H9 (cell line): Measurements from ENCODE around the gene CYTH4. TPM values are rescaled to one million over a fixed set of nuclear protein-coding genes. Genes with fewer than 3 reads are reported as not detected.

Experiments used
- DNase-seq: peaks from one replicate; pipeline ENCODE4 v3.0.0-alpha.2; 2017
- H2AFZ ChIP-seq: one replicate; pipeline ENCODE4 v1.6.1; 2013; ENCODE audit warnings: mild to moderate bottlenecking, low read length, control low read depth, moderate library complexity
- H2AK5ac ChIP-seq: 2 replicates; pipeline ENCODE4 v1.6.1; 2013; ENCODE audit warnings: low read length, control low read depth, mixed read lengths; ENCODE audit not compliant: insufficient read length
- H2BK120ac ChIP-seq: one replicate; pipeline ENCODE4 v1.6.1; 2013; ENCODE audit warnings: low read depth, mild to moderate bottlenecking, low read length, control low read depth, inconsistent platforms; ENCODE audit not compliant: poor library complexity, severe bottlenecking
- H2BK12ac ChIP-seq: 2 replicates; pipeline ENCODE4 v1.6.1; 2013; ENCODE audit warnings: low read length, control low read depth, mixed read lengths, low read depth; ENCODE audit not compliant: insufficient read length
- H2BK15ac ChIP-seq: 2 replicates; pipeline ENCODE4 v1.6.1; 2013; ENCODE audit warnings: low read depth, low read length, control low read depth
- H2BK20ac ChIP-seq: one replicate; pipeline ENCODE4 v1.6.1; 2013; ENCODE audit warnings: low read depth, mild to moderate bottlenecking, low read length, control low read depth, inconsistent platforms; ENCODE audit not compliant: poor library complexity, severe bottlenecking
- H2BK5ac ChIP-seq: 2 replicates; pipeline ENCODE4 v1.6.1; 2013; ENCODE audit warnings: low read length, control low read depth, mixed read lengths; ENCODE audit not compliant: insufficient read length
- H3K14ac ChIP-seq: 2 replicates; pipeline ENCODE4 v1.6.1; 2013; ENCODE audit warnings: low read length, control low read depth; ENCODE audit not compliant: insufficient read depth
- H3K18ac ChIP-seq: 2 replicates; pipeline ENCODE4 v1.6.1; 2013; ENCODE audit warnings: low read depth, mild to moderate bottlenecking, mixed read lengths, low read length, control low read depth; ENCODE audit not compliant: insufficient read length
- H3K23ac ChIP-seq: 2 replicates; pipeline ENCODE4 v1.6.1; 2013; ENCODE audit warnings: low read length, control low read depth, mixed read lengths, low read depth; ENCODE audit not compliant: insufficient read length
- H3K23me2 ChIP-seq: 2 replicates; pipeline ENCODE4 v1.6.1; 2013; ENCODE audit warnings: low read depth, mild to moderate bottlenecking, mixed read lengths, low read length, control low read depth; ENCODE audit not compliant: insufficient read length, poor library complexity, severe bottlenecking
- H3K27ac ChIP-seq: 2 replicates; pipeline ENCODE4 v1.5.1; 2013; ENCODE audit warnings: low read length, control low read depth, mixed read lengths, low read depth; ENCODE audit not compliant: insufficient read length
- H3K27me3 ChIP-seq: 2 replicates; pipeline ENCODE4 v1.6.1; 2013; ENCODE audit warnings: low read length, control low read depth, inconsistent platforms; ENCODE audit not compliant: insufficient read depth
- H3K4ac ChIP-seq: 2 replicates; pipeline ENCODE4 v1.6.1; 2013; ENCODE audit warnings: low read depth, mild to moderate bottlenecking, control low read depth, inconsistent platforms, low read length, moderate library complexity
- H3K4me1 ChIP-seq: 2 replicates; pipeline ENCODE4 v1.6.1; 2013; ENCODE audit warnings: low read length, control low read depth, inconsistent platforms; ENCODE audit not compliant: insufficient read depth
- H3K4me2 ChIP-seq: 2 replicates; pipeline ENCODE4 v1.6.1; 2013; ENCODE audit warnings: low read length, control low read depth, mixed read lengths; ENCODE audit not compliant: insufficient read length, insufficient read depth
- H3K56ac ChIP-seq: 2 replicates; pipeline ENCODE4 v1.6.1; 2013; ENCODE audit warnings: low read depth, mild to moderate bottlenecking, mixed read lengths, low read length, control low read depth; ENCODE audit not compliant: insufficient read length
- H3K79me1 ChIP-seq: 2 replicates; pipeline ENCODE4 v1.6.1; 2013; ENCODE audit warnings: low read depth, mild to moderate bottlenecking, moderate library complexity, low read length, control low read depth, inconsistent platforms; ENCODE audit not compliant: insufficient read depth, poor library complexity, severe bottlenecking
- H3K79me2 ChIP-seq: 2 replicates; pipeline ENCODE4 v1.6.1; 2013; ENCODE audit warnings: low read length, control low read depth, inconsistent platforms; ENCODE audit not compliant: insufficient read depth
- H3K9ac ChIP-seq: 2 replicates; pipeline ENCODE4 v1.6.1; 2013; ENCODE audit warnings: low read length, control low read depth, mixed read lengths; ENCODE audit not compliant: insufficient read length; ENCODE audit errors: extremely low read depth
- H3K9me3 ChIP-seq: one replicate; pipeline ENCODE4 v1.6.1; 2013; ENCODE audit warnings: low read depth, low read length, inconsistent platforms; ENCODE audit not compliant: control insufficient read depth
- H3T11ph ChIP-seq: one replicate; pipeline ENCODE4 v1.6.1; 2013; ENCODE audit warnings: mild to moderate bottlenecking, low read length, control low read depth, inconsistent platforms
- H4K20me1 ChIP-seq: one replicate; pipeline ENCODE4 v1.6.1; 2013; ENCODE audit not compliant: control insufficient read depth, insufficient read length, insufficient read depth
- H4K5ac ChIP-seq: 2 replicates; pipeline ENCODE4 v1.6.1; 2013; ENCODE audit warnings: low read depth, mild to moderate bottlenecking, mixed read lengths, low read length, control low read depth; ENCODE audit not compliant: insufficient read length
- H4K8ac ChIP-seq: replicated peaks from 2 replicates; pipeline ENCODE4 v1.6.1; 2013; ENCODE audit warnings: low read length, control low read depth, mixed read lengths, low read depth; ENCODE audit not compliant: insufficient read length
- H4K91ac ChIP-seq: 2 replicates; pipeline ENCODE4 v1.6.1; 2013; ENCODE audit warnings: low read depth, mild to moderate bottlenecking, moderate library complexity, mixed read lengths, low read length, control low read depth; ENCODE audit not compliant: insufficient read length
- H3K27ac Mint-ChIP-seq, 3 experiments: 2 replicates in 2 of 3; 3 replicates in 1 of 3; pipeline ENCODE4 v1.8.0; 2020 to 2021; ENCODE audit warnings: mixed read lengths in 3 of 3, mild to moderate bottlenecking in 1 of 3, moderate library complexity in 1 of 3
- H3K27me3 Mint-ChIP-seq: 2 replicates; pipeline ENCODE4 v1.8.0; 2021; ENCODE audit warnings: low read depth, mild to moderate bottlenecking, moderate library complexity, mixed read lengths
- H3K36me3 Mint-ChIP-seq, 3 experiments: 2 replicates in 2 of 3; 3 replicates in 1 of 3; pipeline ENCODE4 v1.8.0; 2020 to 2021; ENCODE audit warnings: low read depth in 3 of 3, mixed read lengths in 3 of 3; ENCODE audit not compliant: insufficient read depth in 1 of 3
- H3K4me1 Mint-ChIP-seq, 2 experiments: 2 replicates each; pipeline ENCODE4 v1.8.0; 2020; ENCODE audit warnings: mixed read lengths in 2 of 2
- H3K4me3 Mint-ChIP-seq, 2 experiments: 2 replicates in 1 of 2; 3 replicates in 1 of 2; pipeline ENCODE4 v1.8.0; 2020 to 2021; ENCODE audit warnings: mild to moderate bottlenecking in 2 of 2, mixed read lengths in 2 of 2, moderate library complexity in 1 of 2
- H3K9me3 Mint-ChIP-seq, 2 experiments: 2 replicates in 1 of 2; 3 replicates in 1 of 2; pipeline ENCODE4 v1.8.0; 2020; ENCODE audit warnings: mild to moderate bottlenecking in 2 of 2, mixed read lengths in 2 of 2, moderate library complexity in 1 of 2
- whole genome bisulfite sequencing: extraction: QIAGEN DNeasy Blood & Tissue Kit; methylation state at CpG from one replicate; pipeline ENCODE4 v1.1.7; 2013; ENCODE audit warnings: missing lambda C conversion rate, low lambda C conversion rate, mixed read lengths; ENCODE audit not compliant: insufficient read length; ENCODE audit errors: extremely low coverage; 5-methylcytosine and 5-hydroxymethylcytosine counted together
- total RNA-seq: library from RNA; stranded (reverse); gene quantifications from 2 replicates; pipeline ENCODE4 v1.2.1, GENCODE V29; 2021
- TF ChIP-seq, protein P1 (sequence below): fragments of 200-600 bp; sonication (generic); conservative IDR thresholded peaks from 3 replicates; pipeline ENCODE4 v1.8.0; 2021; ENCODE audit warnings: antibody characterized with exemption, mild to moderate bottlenecking

Gene CYTH4
- total RNA-seq, 1 experiment from 2014 or later: not detected

DNA sequence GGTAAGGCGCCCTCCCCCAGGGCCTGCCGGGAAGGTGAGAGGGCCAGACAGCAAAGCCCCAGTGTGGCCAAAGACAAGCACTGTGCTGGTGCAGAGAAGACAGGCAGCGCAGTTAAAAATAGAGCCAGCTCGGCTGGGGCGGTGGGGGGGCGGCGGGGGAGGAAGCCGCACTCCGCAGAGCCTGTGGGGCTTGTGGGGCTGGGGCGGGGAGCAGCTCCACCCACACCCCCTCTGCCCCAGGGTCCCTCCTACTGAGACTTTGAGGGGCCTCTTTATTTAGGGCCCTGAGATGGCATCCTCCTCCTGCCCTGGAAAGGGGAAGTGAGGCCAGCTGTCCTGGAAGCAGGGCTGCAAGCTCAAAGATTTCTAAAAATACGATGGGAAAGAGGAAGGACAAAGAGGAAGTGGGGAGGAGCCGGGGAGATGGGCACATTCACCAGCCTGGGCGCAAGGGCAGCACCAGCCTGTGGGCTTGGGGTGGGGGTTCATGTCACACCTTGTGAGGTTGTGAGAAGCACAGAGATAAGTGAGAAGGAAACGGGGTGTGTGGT, 2.6 kb downstream of the CYTH4 start:
- no peak overlapping the region for H3K18ac ChIP-seq
- DNase-seq: no peak
- Mint-ChIP-seq H3K4me3 (peak overlapping the region in 1 of 2 experiments; percentile 15; a peak in 1 of 5 replicates), H3K4me1 (peaks cover 11 to 25% of the 10 kb centered on the region in 2 experiments), H3K36me3 (no peaks in the 10 kb centered on the region; a peak in 1 of 7 replicates), H3K27ac (no peak overlapping the region), H3K9me3 (no peaks in the 10 kb centered on the region; a peak in 1 of 5 replicates), H3K27me3 (peaks cover 34% of the 10 kb centered on the region)
- H3K9me3 ChIP-seq: no peaks in the 10 kb centered on the region
- H3K4ac ChIP-seq: no peak overlapping the region
- H2BK12ac ChIP-seq: no peak overlapping the region
- H3K4me1 ChIP-seq: no peaks in the 10 kb centered on the region; the same call in 1 of the 2 replicates
- no peak overlapping the region for H2BK120ac ChIP-seq
- H3K23me2 ChIP-seq: no peaks in the 10 kb centered on the region
- WGBS: no CpG with 5 or more reads among the region's 14 CpGs
- TF ChIP-seq, protein P1, sequence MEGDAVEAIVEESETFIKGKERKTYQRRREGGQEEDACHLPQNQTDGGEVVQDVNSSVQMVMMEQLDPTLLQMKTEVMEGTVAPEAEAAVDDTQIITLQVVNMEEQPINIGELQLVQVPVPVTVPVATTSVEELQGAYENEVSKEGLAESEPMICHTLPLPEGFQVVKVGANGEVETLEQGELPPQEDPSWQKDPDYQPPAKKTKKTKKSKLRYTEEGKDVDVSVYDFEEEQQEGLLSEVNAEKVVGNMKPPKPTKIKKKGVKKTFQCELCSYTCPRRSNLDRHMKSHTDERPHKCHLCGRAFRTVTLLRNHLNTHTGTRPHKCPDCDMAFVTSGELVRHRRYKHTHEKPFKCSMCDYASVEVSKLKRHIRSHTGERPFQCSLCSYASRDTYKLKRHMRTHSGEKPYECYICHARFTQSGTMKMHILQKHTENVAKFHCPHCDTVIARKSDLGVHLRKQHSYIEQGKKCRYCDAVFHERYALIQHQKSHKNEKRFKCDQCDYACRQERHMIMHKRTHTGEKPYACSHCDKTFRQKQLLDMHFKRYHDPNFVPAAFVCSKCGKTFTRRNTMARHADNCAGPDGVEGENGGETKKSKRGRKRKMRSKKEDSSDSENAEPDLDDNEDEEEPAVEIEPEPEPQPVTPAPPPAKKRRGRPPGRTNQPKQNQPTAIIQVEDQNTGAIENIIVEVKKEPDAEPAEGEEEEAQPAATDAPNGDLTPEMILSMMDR: no peak
- no peak overlapping the region for H4K91ac ChIP-seq
- no peak overlapping the region for H3K56ac ChIP-seq
- H3K9ac ChIP-seq: no peak overlapping the region
- no peak overlapping the region for H2BK5ac ChIP-seq
- H3K27me3 ChIP-seq: no peaks in the 10 kb centered on the region
- no peak overlapping the region for H2AK5ac ChIP-seq
- no peak overlapping the region for H2BK20ac ChIP-seq
- H3K23ac ChIP-seq: no peak overlapping the region
- no peak overlapping the region for H4K8ac ChIP-seq
- H4K20me1 ChIP-seq: no peaks in the 10 kb centered on the region
- no peak overlapping the region for H3T11ph ChIP-seq
- no peaks in the 10 kb centered on the region for H3K79me2 ChIP-seq
- H2AFZ ChIP-seq: no peak overlapping the region
- no peak overlapping the region for H3K4me2 ChIP-seq
- no peak overlapping the region for H2BK15ac ChIP-seq
- H3K79me1 ChIP-seq: no peaks in the 10 kb centered on the region
- H3K27ac ChIP-seq: no peak overlapping the region
- H4K5ac ChIP-seq: no peak overlapping the region
- peak overlapping the region; percentile 24; the same call in 1 of the 2 replicates for H3K14ac ChIP-seq
